Lower lobe of right lung (tissue), 2 donors: ENCODE measurements around the gene SPIRE1. TPM values are rescaled to one million over a fixed set of nuclear protein-coding genes. Genes with fewer than 3 reads are reported as not detected.
"Not testable (repeated sequence)": the region's sequence is repeated elsewhere in the genome, so short reads cannot be mapped to it uniquely, and the experiment has no call there.

Experiments
- ATAC-seq, 2 donors: fragments of 200-7000 bp; cut with Tn5 transposase; one replicate each; pipeline ENCODE4 v1.9.1; 2020 to 2022; ENCODE audit warnings: mild to moderate bottlenecking in 2 of 2, moderate library complexity in 2 of 2
- DNase-seq: peaks from one replicate; pipeline ENCODE4 v3.0.0-alpha.2; 2020
- H3K27ac ChIP-seq: fragments of 200-600 bp; one replicate; pipeline ENCODE4 v1.8.0; 2022
- H3K27me3 ChIP-seq: fragments of 200-600 bp; one replicate; pipeline ENCODE4 v1.8.0; 2022; ENCODE audit warnings: low read depth
- H3K36me3 ChIP-seq: fragments of 200-600 bp; one replicate; pipeline ENCODE4 v1.8.0; 2022; ENCODE audit warnings: mild to moderate bottlenecking
- H3K4me1 ChIP-seq: fragments of 200-600 bp; one replicate; pipeline ENCODE4 v1.8.0; 2022
- H3K4me3 ChIP-seq: fragments of 200-600 bp; one replicate; pipeline ENCODE4 v1.8.0; 2022; ENCODE audit warnings: mild to moderate bottlenecking
- H3K9me3 ChIP-seq: fragments of 200-600 bp; one replicate; pipeline ENCODE4 v1.8.0; 2022
- intact Hi-C: fragments of 100-400 bp; cut with DNase I; formaldehyde crosslinking; loops from one replicate; pipeline ENCODE4 v1.11.0; 2022
- total RNA-seq: library from RNA; stranded (reverse); fragmentation: NEBNext Ultra II Directional; extraction: Animal tissue kit (Norgen Biotek cat#: 25700); gene quantifications from one replicate; pipeline ENCODE4 v1.2.1, GENCODE V29; 2021
- TF ChIP-seq, protein P1 (sequence below): fragments of 200-600 bp; IDR thresholded peaks from one replicate; pipeline ENCODE4 v1.8.0; 2022; ENCODE audit warnings: antibody characterized with exemption, mild to moderate bottlenecking
- donor health status: DM: no; HTN: yes; CAD: no; lungs with severe emphysema.

The SPIRE1 gene
- total RNA-seq, 1 donor from 2014 or later = 42.1 TPM

DNA sequence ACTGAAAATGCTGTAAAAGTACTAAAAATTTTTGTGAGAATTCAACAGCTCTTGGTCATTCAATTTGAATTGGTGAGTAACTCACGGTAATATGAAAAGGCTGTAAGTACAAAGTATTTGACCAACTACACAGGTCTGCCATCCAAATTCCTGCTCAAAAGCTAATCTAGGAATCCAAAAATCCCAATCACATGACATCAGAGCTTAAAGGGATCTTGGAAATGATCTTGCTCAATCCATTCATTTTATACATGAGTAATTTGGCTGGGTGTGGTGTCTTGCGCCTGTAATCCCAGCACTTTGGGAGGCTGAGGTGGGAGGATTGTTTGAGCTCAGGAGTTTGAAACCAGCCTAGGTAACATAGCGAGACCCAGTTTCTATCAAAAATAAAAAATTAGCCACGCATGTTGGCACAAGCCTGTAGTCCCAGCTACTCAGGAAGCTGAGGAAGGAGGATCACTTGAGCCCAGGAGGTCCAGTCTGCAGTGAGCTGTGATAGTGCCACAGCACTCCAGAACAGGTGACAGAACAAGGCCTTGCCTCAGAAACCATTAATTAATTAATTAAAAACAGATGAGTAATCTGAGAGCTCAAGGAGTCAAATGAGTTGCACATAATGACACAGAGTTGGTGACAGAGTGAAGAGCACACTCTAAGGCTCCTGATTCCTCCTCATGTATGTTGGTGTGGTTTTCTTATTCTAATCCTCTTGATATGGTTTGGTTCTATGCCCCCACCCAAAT, 19.8 kb downstream of the SPIRE1 start:
- no peak overlapping the region for H3K4me3 ChIP-seq
- no peaks in the 10 kb centered on the region for H3K9me3 ChIP-seq
- H3K27me3 ChIP-seq = no peaks in the 10 kb centered on the region
- TF ChIP-seq, protein P1, sequence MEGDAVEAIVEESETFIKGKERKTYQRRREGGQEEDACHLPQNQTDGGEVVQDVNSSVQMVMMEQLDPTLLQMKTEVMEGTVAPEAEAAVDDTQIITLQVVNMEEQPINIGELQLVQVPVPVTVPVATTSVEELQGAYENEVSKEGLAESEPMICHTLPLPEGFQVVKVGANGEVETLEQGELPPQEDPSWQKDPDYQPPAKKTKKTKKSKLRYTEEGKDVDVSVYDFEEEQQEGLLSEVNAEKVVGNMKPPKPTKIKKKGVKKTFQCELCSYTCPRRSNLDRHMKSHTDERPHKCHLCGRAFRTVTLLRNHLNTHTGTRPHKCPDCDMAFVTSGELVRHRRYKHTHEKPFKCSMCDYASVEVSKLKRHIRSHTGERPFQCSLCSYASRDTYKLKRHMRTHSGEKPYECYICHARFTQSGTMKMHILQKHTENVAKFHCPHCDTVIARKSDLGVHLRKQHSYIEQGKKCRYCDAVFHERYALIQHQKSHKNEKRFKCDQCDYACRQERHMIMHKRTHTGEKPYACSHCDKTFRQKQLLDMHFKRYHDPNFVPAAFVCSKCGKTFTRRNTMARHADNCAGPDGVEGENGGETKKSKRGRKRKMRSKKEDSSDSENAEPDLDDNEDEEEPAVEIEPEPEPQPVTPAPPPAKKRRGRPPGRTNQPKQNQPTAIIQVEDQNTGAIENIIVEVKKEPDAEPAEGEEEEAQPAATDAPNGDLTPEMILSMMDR = no peak
- peaks cover 5% of the 10 kb centered on the region for H3K4me1 ChIP-seq
- no peak overlapping the region for H3K27ac ChIP-seq
- no peaks in the 10 kb centered on the region for H3K36me3 ChIP-seq
- DNase-seq (no peak), ATAC-seq (peak in 1 of 2 donors; percentile 35)
- intact Hi-C loops = no loop called here

DNA sequence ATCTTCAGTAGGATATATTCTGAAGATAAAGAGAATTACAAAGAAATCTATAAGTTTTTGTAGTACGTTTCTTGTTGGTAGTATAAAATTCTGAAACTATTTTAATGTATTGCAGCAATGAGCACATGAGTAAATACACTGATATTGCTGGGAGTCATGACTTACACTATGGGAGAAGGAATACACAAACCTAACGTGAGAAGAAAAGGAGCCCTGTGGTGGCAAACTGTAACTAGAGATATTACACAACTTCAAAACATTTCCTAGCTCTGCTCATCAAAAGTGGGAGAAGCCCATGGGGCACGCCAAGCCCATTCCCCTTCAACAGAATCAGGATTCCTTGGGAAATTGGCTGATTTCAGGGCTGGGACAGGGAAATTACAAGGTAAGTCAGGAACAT, 20.5 kb downstream of the SPIRE1 start:
- intact Hi-C loops = no loop called here
- no peak for ATAC-seq

DNA sequence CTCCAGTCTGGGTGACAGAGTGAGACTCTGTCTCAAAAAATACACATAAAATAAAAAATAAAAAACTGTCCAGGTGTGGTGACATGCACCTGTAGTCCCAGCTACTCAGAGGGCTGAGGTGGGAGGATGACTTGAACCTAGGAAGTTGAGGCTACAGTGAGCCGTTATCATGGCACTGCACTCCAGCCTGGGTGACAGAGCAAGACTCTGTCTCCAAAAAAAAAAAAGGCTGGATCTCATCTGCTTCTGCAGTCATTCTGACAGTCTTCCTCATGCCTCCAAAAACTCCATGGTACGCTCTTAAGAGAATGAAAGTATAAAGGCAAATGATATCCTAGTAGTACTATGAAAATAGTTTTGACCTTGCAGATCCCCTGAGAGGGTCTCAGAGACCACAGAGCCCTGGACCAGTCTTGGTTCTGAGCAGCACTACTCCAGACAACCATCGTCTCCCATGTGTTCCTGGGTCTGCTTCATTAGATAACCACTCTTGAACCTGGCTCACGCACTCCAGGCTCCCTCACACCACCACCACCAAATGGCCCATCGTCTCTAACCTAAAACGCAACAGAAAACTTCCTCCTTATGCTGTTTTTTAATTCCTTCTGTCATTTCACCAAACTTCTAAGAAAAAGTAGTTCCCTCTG, 26.0 kb downstream of the SPIRE1 start:
- no peaks in the 10 kb centered on the region for H3K9me3 ChIP-seq
- no peak overlapping the region for H3K4me3 ChIP-seq
- intact Hi-C loops = no loop called here
- H3K4me1 ChIP-seq = no peaks in the 10 kb centered on the region
- H3K36me3 ChIP-seq = no peaks in the 10 kb centered on the region
- ATAC-seq (no peak), DNase-seq (no peak)
- no peaks in the 10 kb centered on the region for H3K27me3 ChIP-seq
- TF ChIP-seq, protein P1 = no peak
- H3K27ac ChIP-seq = no peak overlapping the region

More for the DNA sequence above, 20.5 kb downstream of the SPIRE1 start:
- Histone ChIP-seq H3K9me3 (no peaks in the 10 kb centered on the region), H3K4me1 (peaks cover 5% of the 10 kb centered on the region), H3K4me3 (no peak overlapping the region), H3K27me3 (no peaks in the 10 kb centered on the region), H3K27ac (no peak overlapping the region), H3K36me3 (no peaks in the 10 kb centered on the region)
- no peak for DNase-seq
- TF ChIP-seq, protein P1 = no peak

DNA sequence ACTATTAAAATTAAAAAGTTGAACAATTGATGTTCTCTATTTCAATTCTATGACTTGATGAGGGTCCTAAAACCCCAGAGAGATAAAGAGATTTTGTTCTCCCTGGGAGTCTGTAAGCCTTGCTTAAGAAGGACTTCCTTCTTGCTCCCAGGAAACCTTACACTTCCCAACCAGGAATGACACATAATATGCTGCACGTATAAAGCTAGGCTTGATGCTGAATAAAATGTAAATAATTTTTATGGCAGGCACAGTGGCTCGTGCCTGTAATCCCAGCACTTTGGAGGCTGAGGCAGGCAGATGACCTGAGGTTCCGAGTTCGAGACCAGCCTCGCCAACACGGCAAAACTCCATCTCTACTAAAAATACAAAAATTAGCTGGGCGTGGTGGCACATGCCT, 27.8 kb downstream of the SPIRE1 start:
- intact Hi-C loops = no loop called here
- no peaks in the 10 kb centered on the region for H3K4me1 ChIP-seq
- H3K27me3 ChIP-seq = no peaks in the 10 kb centered on the region
- H3K4me3 ChIP-seq = no peak overlapping the region
- ATAC-seq (no peak), DNase-seq (no peak)
- no peak overlapping the region for H3K27ac ChIP-seq
- H3K9me3 ChIP-seq = no peaks in the 10 kb centered on the region
- no peaks in the 10 kb centered on the region for H3K36me3 ChIP-seq
- TF ChIP-seq, protein P1 = no peak

DNA sequence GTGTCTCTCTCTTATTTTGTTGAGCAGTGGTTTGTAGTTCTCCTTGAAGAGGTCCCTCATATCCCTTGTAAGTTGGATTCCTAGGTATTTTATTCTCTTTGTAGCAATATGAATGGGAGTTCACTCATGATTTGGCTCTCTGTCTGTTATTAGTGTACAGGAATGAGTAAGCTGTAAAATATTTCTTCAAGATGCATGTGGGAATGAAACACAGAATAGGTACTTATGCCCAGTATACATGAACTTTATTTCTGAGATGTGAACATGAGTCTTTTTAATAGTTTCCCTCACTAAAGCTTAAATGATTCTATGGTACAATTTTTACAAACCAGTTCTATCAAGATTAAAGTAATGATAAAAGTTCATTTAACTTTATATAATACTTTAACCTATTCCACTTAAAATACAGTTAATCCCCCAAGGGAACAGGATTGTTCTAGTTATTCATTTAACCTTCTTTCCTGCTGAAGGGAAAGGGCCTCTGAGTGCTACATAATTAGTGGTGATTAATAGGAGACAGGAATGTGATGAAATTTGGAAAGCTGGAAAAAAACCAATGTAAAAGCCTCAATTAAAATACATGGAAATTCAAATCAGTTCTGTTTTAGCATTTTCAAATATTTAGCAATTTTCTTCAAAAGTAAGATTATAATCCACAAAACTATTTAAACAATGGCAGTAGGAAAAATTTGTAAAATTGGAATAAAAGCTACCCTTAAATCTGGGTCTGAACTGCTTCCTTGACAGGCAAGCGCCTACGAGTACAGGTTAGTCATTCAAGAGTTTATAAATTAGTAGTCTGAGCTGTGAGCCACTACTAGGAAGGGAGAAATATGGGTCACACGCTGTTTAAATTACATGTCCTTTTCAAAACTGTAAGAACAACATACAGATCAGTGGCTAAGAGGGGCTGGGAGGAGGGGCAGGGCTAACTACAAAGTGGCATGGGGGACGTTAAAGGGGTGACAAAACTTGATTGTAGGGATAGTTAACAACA, 28.9 kb downstream of the SPIRE1 start:
- Histone ChIP-seq H3K27me3 (no peaks in the 10 kb centered on the region), H3K36me3 (no peaks in the 10 kb centered on the region), H3K27ac (no peak overlapping the region), H3K4me1 (no peaks in the 10 kb centered on the region), H3K4me3 (no peak overlapping the region), H3K9me3 (no peaks in the 10 kb centered on the region)
- intact Hi-C loops = no loop called here
- no peak for DNase-seq
- TF ChIP-seq, protein P1 = no peak
- ATAC-seq = peak in 1 of 2 donors; percentile 72

DNA sequence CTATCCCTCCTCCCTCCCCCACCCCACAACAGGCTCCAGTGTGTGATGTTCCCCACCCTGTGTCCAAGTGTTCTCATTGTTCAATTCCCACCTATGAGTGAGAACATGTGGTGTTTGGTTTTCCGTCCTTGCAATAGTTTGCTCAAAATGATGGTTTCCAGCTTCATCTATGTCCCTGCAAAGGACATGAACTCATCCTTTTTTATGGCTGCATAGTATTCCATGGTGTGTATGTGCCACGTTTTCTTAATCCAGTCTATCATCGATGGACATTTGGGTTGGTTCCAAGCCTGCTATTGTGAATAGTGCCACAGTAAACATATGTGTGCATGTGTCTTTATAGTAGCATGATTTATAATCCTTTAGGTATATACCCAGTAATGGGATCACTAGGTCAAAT, 30.7 kb downstream of the SPIRE1 start:
- intact Hi-C loops, ATAC-seq, H3K36me3 ChIP-seq, H3K27me3 ChIP-seq, H3K4me3 ChIP-seq, H3K4me1 ChIP-seq, H3K9me3 ChIP-seq, DNase-seq, H3K27ac ChIP-seq: not testable (repeated sequence)
